Heart left ventricle (tissue), 16 donors: ENCODE measurements around the gene PIGW. TPM values are rescaled to one million over a fixed set of nuclear protein-coding genes. Genes with fewer than 3 reads are reported as not detected.

Experiments used
- ATAC-seq, 4 donors: fragments of 200-7000 bp; cut with Tn5 transposase; one replicate each; pipeline ENCODE4 v1.9.1; 2020 to 2022; ENCODE audit warnings: moderate library complexity in 4 of 4, mild to moderate bottlenecking in 3 of 4, moderate number of reproducible peaks in 1 of 4
- DNase-seq, 5 donors: peaks; one replicate each; pipeline ENCODE4 v3.0.0-alpha.2; 2020
- H3K27ac ChIP-seq, 12 donors: fragments of 200-600 bp; sonication (generic) in 4 of 12; one replicate each; pipeline versions ENCODE4 v1.5.0 to v1.8.0; 2016 to 2022; ENCODE audit warnings: mild to moderate bottlenecking in 2 of 12
- H3K27me3 ChIP-seq, 9 donors: fragments of 200-600 bp; sonication (generic) in 2 of 9; one replicate each; pipeline versions ENCODE4 v1.5.1 to v1.8.0; 2016 to 2022; ENCODE audit warnings: mild to moderate bottlenecking in 3 of 9
- H3K36me3 ChIP-seq, 9 donors: fragments of 200-600 bp; sonication (generic) in 2 of 9; one replicate each; pipeline versions ENCODE4 v1.5.0 to v1.8.0; 2018 to 2022; ENCODE audit warnings: mild to moderate bottlenecking in 2 of 9
- H3K4me1 ChIP-seq, 12 donors: fragments of 200-600 bp; sonication (generic) in 4 of 12; one replicate each; pipeline versions ENCODE4 v1.5.0 to v1.8.0; 2016 to 2022; ENCODE audit warnings: mild to moderate bottlenecking in 3 of 12
- H3K4me3 ChIP-seq, 12 donors: fragments of 200-600 bp; sonication (generic) in 4 of 12; one replicate each; pipeline versions ENCODE4 v1.5.0 to v1.8.0; 2017 to 2022; ENCODE audit warnings: mild to moderate bottlenecking in 9 of 12, moderate library complexity in 4 of 12
- H3K9me3 ChIP-seq, 12 donors: fragments of 200-600 bp; sonication (generic) in 4 of 12; one replicate each; pipeline versions ENCODE4 v1.5.0 to v1.8.0; 2016 to 2022; ENCODE audit warnings: mild to moderate bottlenecking in 1 of 12
- CTCF ChIP-seq, 12 donors: fragments of 200-600 bp; sonication (generic) in 4 of 12; IDR thresholded peaks; one replicate each; pipeline versions ENCODE4 v1.5.0 to v1.8.0; 2018 to 2022; ENCODE audit warnings: antibody characterized with exemption in 12 of 12, mild to moderate bottlenecking in 5 of 12
- POLR2A ChIP-seq, 2 donors: fragments of 450-650 bp; IDR thresholded peaks; one replicate each; pipeline ENCODE4 v1.6.1; 2017; ENCODE audit warnings: antibody characterized with exemption in 2 of 2, mild to moderate bottlenecking in 2 of 2, moderate library complexity in 2 of 2
- WGBS, 4 donors: extraction: QIAGEN DNeasy Blood & Tissue Kit in 2 of 4; methylation state at CpG; one replicate each; pipeline versions ENCODE4 v1.1.5 to v1.1.7; 2013 to 2018; 5-methylcytosine and 5-hydroxymethylcytosine counted together
- intact Hi-C, 10 donors: fragments of 100-400 bp; cut with DNase I; formaldehyde crosslinking; loops; one replicate each; pipeline versions ENCODE4 v1.11.1 to v1.14.2; 2022
- polyA plus RNA-seq, 2 donors: library from polyadenylated mRNA; stranded (reverse); fragments of 200-250 nt; gene quantifications; one replicate each; pipeline ENCODE4 v1.2.3, GENCODE V29; 2013
- total RNA-seq, 9 donors: library from RNA; depleted of rRNA in 2 of 9; stranded (reverse); fragments of >200 nt in 2 of 9; fragmentation: NEBNext Ultra II Directional in 3 of 9; extraction: Animal tissue kit (Norgen Biotek cat#: 25700) in 3 of 9; gene quantifications; one replicate each; pipeline versions ENCODE4 v1.1.0 to v1.2.4, GENCODE V29; 2016 to 2023
- donor health status: ischemic (EF 13 %, LVEDD 7.1; RV severe dilation, severe dysfunction).
- donor health status: healthy with polysubstance abuse.
- donor health status: DM: no; HTN: yes; CAD: no.
- donor health status: DM: no; HTN: no; CAD: no.
- donor health status: ischemic (EF 25% LVEDD 6.9; RV normal size, moderate dysfunction).
- donor health status: ischemic (EF 25% LVEDD 5.7; RV mildly dilated, moderate dysfunction).
- donor health status: healthy.
- donor health status: DM: yes; HTN: yes; CAD: no.
- donor health status: ischemic (EF 35%, LVEDD 5.7; RV mildly dilated, moderate dysfunction).
- donor health status: nonischemic (EF 11% LVEDD 7.7; RV severe dilation, severe dysfunction).
- donor health status: DM: yes; HTN: yes; CAD: no.
- donor health status: PGD.
- donor health status: ischemic (EF 29% LVEDD 5.4; RV normal size, mild dysfunction).
- donor health status: nonischemic (EF 23%, LVEDD 6.1; RV moderate dilation, normal function).

PIGW gene
- total and polyA plus RNA-seq, 11 donors: 2.1 to 8.9 (median 5.7) TPM

GRCh38 chr17:36510636-36511035 is 24.2 kb upstream of the PIGW start:
- intact Hi-C loops: loop anchor here in 1 of 10 donors (10.0 kb wide), 1 partner anchor 844 kb away; no protein-coding TSS in a partner anchor
- TF ChIP-seq CTCF (IDR thresholded peaks at IDR 0.05): no peak
- TF ChIP-seq POLR2A (IDR thresholded peaks at IDR 0.05): no peak
- DNase-seq (no peak), ATAC-seq (no peak)
- Histone ChIP-seq H3K4me1 (peaks cover 0 to 6% (median 0%) of the 10 kb centered on the region in 12 donors), H3K36me3 (peaks cover 0 to 75% (median 29%) of the 10 kb centered on the region in 9 donors), H3K27me3 (no peaks in the 10 kb centered on the region), H3K4me3 (no peak overlapping the region), H3K9me3 (no peaks in the 10 kb centered on the region), H3K27ac (no peak overlapping the region)
- WGBS, 4 donors: 83 to 94% (median 89%) methylated on average over 11 to 14 of the region's 14 CpGs

- Histone ChIP-seq H3K27ac (no peak overlapping the region), H3K4me3 (no peak overlapping the region), H3K36me3 (peaks cover 0 to 75% (median 26%) of the 10 kb centered on the region in 9 donors), H3K27me3 (no peaks in the 10 kb centered on the region), H3K4me1 (peaks cover 0 to 7% (median 0%) of the 10 kb centered on the region in 12 donors), H3K9me3 (no peaks in the 10 kb centered on the region)
- DNase-seq (no peak), ATAC-seq (no peak)
- WGBS, 4 donors: 88 to 96% (median 94%) methylated on average over 6 of the region's 6 CpGs
- intact Hi-C loops: loop anchor here in 1 of 10 donors (10.0 kb wide), 1 partner anchor 844 kb away; no protein-coding TSS in a partner anchor
- TF ChIP-seq CTCF (IDR thresholded peaks at IDR 0.05) (no peak), POLR2A (IDR thresholded peaks at IDR 0.05) (no peak)
Measured at GRCh38 chr17:36511216-36511615, 23.6 kb upstream of the PIGW start.

- no peak for TF ChIP-seq CTCF (IDR thresholded peaks at IDR 0.05)
- no peak for TF ChIP-seq POLR2A (IDR thresholded peaks at IDR 0.05)
- peaks cover 0 to 72% (median 16%) of the 10 kb centered on the region in 9 donors for H3K36me3 ChIP-seq
- intact Hi-C loops: loop anchor here in 1 of 10 donors (10.0 kb wide), 1 partner anchor 842 kb away; no protein-coding TSS in a partner anchor
- H3K27ac ChIP-seq: no peak overlapping the region
- H3K27me3 ChIP-seq: no peaks in the 10 kb centered on the region
- H3K9me3 ChIP-seq: no peaks in the 10 kb centered on the region
- no peak for ATAC-seq
- H3K4me3 ChIP-seq: no peak overlapping the region
- no peak for DNase-seq
- H3K4me1 ChIP-seq: peaks cover 0 to 7% (median 0%) of the 10 kb centered on the region in 12 donors
- 73 to 81% (median 77%) methylated on average over 5 of the region's 5 CpGs for WGBS, 4 donors
Measured at GRCh38 chr17:36512641-36513040, 22.1 kb upstream of the PIGW start.

GRCh38 chr17:36514856-36515255 is 19.9 kb upstream of the PIGW start:
- ATAC-seq (no peak), DNase-seq (no peak)
- Histone ChIP-seq H3K27me3 (no peaks in the 10 kb centered on the region), H3K4me1 (peaks cover 0 to 7% (median 0%) of the 10 kb centered on the region in 12 donors), H3K36me3 (peaks cover 0 to 64% (median 17%) of the 10 kb centered on the region in 9 donors), H3K4me3 (no peak overlapping the region), H3K9me3 (no peaks in the 10 kb centered on the region), H3K27ac (no peak overlapping the region)
- intact Hi-C loops: loop anchor here in 1 of 10 donors (10.0 kb wide), 1 partner anchor 840 kb away; no protein-coding TSS in a partner anchor
- 95 to 97% (median 96%) methylated on average over 2 to 3 of the region's 3 CpGs for WGBS, 4 donors
- no peak for TF ChIP-seq CTCF (IDR thresholded peaks at IDR 0.05)
- no peak for TF ChIP-seq POLR2A (IDR thresholded peaks at IDR 0.05)
